GM12878 (cell line): Measurements from ENCODE around the gene LDLRAP1.

Source experiments
- ASH2L ChIP-seq: fragments of 300-600, 200-600 bp; sonication (generic); IDR thresholded peaks from 2 replicates; pipeline ENCODE4 v1.6.1; 2017; ENCODE audit warnings: low read depth, mild to moderate bottlenecking, borderline replicate concordance
- CEBPB ChIP-seq, 2 experiments: fragments of 150-350 bp in 1 of 2; IDR thresholded peaks; 2 replicates each; pipeline ENCODE4 v1.6.1; 2012 to 2014; ENCODE audit warnings: low read depth in 2 of 2, low read length in 2 of 2, borderline replicate concordance in 1 of 2, inconsistent platforms in 1 of 2
- CTCF ChIP-seq, 3 experiments: IDR thresholded peaks in 2 of 3; conservative IDR thresholded peaks in 1 of 3; 2 replicates each; pipeline ENCODE4 v1.5.1; 2011; ENCODE audit warnings: low read depth in 3 of 3, low read length in 3 of 3, mild to moderate bottlenecking in 3 of 3, control low read depth in 2 of 3, moderate library complexity in 2 of 3, inconsistent platforms in 1 of 3, mixed read lengths in 1 of 3; ENCODE audit not compliant: control insufficient read depth in 2 of 3, insufficient read depth in 1 of 3; ENCODE audit errors: extremely low read depth in 1 of 3
- GABPA ChIP-seq: IDR thresholded peaks from 2 replicates; pipeline ENCODE4 v1.6.1; 2014; ENCODE audit warnings: antibody characterized with exemption, low read depth, mild to moderate bottlenecking, inconsistent platforms
- POLR2AphosphoS5 ChIP-seq: IDR thresholded peaks from 2 replicates; pipeline ENCODE4 v1.6.1; 2011; ENCODE audit warnings: mild to moderate bottlenecking, low read length, inconsistent platforms
- RAD21 ChIP-seq: IDR thresholded peaks from 2 replicates; pipeline ENCODE4 v1.6.1; 2011; ENCODE audit warnings: mild to moderate bottlenecking, low read depth, low read length, moderate library complexity; ENCODE audit not compliant: insufficient read depth
- RCOR1 ChIP-seq: conservative IDR thresholded peaks from 2 replicates; pipeline ENCODE4 v1.6.1; 2012; ENCODE audit warnings: low read depth, low read length, improper control_type of control experiment
- SPI1 ChIP-seq: IDR thresholded peaks from 2 replicates; pipeline ENCODE4 v1.6.1; 2011; ENCODE audit warnings: low read depth, mild to moderate bottlenecking, low read length, moderate library complexity, borderline replicate concordance; ENCODE audit not compliant: insufficient read depth
- TBL1XR1 ChIP-seq: IDR thresholded peaks from 2 replicates; pipeline ENCODE4 v1.6.1; 2012; ENCODE audit warnings: low read depth, low read length, improper control_type of control experiment
- USF1 ChIP-seq: IDR thresholded peaks from 2 replicates; pipeline ENCODE4 v1.6.1; 2011; ENCODE audit warnings: borderline replicate concordance, low read depth, mild to moderate bottlenecking, moderate library complexity, mixed read lengths, low read length; ENCODE audit not compliant: insufficient read depth; ENCODE audit errors: extremely low read length

- no peak for TF ChIP-seq RAD21
- TF ChIP-seq CEBPB (IDR thresholded peaks at IDR 0.05; ENCODE audit: borderline replicate concordance in 1 of 2, low read depth in 2 of 2, low read length in 2 of 2) = no peak
- no peak for TF ChIP-seq CTCF (IDR thresholded peaks at IDR 0.05 in 2 of 3, conservative IDR thresholded peaks at IDR 0.05 in 1 of 3; ENCODE audit: control insufficient read depth in 2 of 3, extremely low read depth in 1 of 3, insufficient read depth in 1 of 3, low read depth in 3 of 3, low read length in 3 of 3)
- TF ChIP-seq TBL1XR1 = no peak
- TF ChIP-seq SPI1 = no peak
- TF ChIP-seq RCOR1 = no peak
- no peak for TF ChIP-seq GABPA
- no peak for TF ChIP-seq POLR2AphosphoS5
- no peak for TF ChIP-seq USF1
- no peak for TF ChIP-seq ASH2L
These were observed 40.4 kb upstream of the LDLRAP1 start for GRCh38 chr1:25502957-25503356.
